Placental pericyte (primary cell): ENCODE data around the gene CMTM3. TPM values are rescaled to one million over a fixed set of nuclear protein-coding genes. Genes with fewer than 3 reads are reported as not detected.

Experiments used
- small RNA-seq: library from RNA; depleted of rRNA; stranded (forward); fragments of <200 nt; gene quantifications from one replicate; pipeline ENCODE3, GENCODE V24; 2012; ENCODE audit warnings: low replicate concordance
- total RNA-seq: library from RNA; depleted of rRNA; stranded (reverse); fragments of >200 nt; gene quantifications from 2 replicates; pipeline ENCODE4 v1.2.3, GENCODE V29; 2012

CMTM3 gene, protein sequence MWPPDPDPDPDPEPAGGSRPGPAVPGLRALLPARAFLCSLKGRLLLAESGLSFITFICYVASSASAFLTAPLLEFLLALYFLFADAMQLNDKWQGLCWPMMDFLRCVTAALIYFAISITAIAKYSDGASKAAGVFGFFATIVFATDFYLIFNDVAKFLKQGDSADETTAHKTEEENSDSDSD
- 24.5 and 60.3 TPM in 2 replicates for total RNA-seq

GRCh38 chr16:66604376-66605176, at the start of gene CMTM3:
Gene CMTM3, plus strand, starts transcription at chr16:66604704. Its CDS starts 102 bp downstream, at chr16:66604806.

DNA sequence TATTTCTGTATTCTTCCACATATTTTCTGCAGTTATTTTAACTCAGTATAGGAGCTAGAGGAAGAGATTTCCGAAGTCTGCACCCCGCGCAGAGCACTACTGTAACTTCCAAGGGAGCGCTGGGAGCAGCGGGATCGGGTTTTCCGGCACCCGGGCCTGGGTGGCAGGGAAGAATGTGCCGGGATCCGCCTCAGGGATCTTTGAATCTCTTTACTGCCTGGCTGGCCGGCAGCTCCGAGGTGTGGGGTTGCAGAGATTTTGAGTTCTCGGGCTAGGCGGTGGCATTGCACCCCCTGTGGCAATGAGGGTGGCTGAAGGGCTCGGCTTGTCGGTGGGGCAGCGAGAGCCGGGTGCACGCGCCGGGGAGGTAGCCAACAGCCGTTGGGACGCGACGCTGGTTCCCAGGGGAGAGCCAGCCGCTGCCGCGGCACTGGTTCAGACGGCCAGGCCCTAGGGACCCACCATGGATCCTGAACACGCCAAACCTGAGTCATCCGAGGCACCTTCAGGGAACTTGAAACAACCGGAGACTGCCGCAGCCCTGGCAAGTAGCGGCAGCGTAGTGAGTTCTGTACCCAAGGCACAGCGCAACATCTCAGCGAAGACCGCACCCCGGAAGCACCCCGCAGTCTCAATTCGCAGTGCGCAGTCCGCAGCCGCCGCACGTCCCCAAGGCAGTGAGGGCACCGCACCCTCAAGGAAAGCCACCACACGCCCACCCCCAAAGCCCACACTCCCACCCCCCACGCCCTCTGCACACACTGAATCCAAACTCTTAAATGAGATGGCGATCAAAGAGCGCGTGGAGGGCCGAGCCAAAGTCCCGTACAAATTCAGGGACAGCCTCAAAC, 38.2 kb upstream of the CMTM3 start, which contains the start of gene CMTM1:
TSS of gene CMTM1 (plus strand) at position 389 of the 851 bp plus-strand sequence. CDS start at position 464, 75 bp downstream.

DNA sequence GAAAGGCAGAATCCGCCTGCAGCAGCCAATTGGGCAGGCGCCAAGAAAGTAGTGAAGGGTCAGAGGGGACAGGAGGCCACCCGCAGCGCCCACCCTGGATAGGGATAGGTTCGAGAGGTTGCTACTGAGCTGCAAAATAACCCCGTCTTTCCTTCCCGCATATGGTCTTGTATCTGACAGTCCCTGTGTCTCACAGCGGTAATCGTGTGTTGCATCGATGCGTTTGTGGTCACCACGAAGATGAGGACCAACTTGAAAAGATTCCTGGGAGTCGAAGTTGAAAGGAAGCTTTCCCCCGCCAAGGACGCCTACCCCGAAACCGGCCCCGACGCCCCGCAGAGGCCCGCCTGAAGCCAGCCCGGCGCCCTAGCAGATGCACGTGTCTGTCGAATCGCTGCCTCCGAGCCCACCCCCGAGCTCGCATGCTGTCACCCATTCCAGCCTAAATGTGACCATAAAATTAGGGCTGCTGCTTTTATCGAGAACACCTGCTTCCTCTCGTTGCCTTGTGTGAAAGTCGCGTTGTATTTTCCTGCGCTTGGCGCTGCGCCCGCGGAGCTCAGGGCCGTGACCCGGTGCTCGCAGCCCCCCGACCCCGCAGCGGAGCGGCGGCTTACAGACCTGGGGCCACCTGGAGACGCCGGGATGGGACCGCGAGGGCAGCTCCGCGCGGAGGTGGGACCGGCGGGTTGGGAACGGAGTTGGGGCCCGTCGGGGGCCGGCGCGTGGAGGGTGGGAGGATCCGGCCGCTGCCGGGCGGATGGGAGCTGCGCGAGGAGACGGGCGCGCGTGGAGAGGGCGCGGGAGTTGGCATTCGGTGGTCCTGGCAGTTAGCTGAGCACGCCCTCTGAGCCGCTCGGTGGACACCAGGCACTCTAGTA, 25.6 kb upstream of the CMTM3 start, which contains the start of gene CMTM2:
TSS of gene CMTM2 (plus strand) at position 813 of the 881 bp plus-strand sequence. CDS start 145 bp downstream, outside the sequence.

Small RNAs within 50 kb of the gene (small RNA-seq; reads per million reads assigned to genes)
- gene CKLF-CMTM1, result not detected

Other genes with a start within 250 kb of the CMTM3 start
- 0.57 TPM in 1 of 2 replicates, not detected in the other for gene CDH5, start 238.0 kb upstream of the CMTM3 start, total RNA-seq
- gene BEAN1, start 177.4 kb upstream of the CMTM3 start, total RNA-seq, result 0.43 TPM in 1 of 2 replicates, not detected in the other
- 41.1 and 41.4 TPM in 2 replicates for gene TK2, start 54.6 kb upstream of the CMTM3 start, total RNA-seq
- 24.9 and 54.5 TPM in 2 replicates for gene CKLF, start 52.1 kb upstream of the CMTM3 start, total RNA-seq
- 2.4 and 5.7 TPM in 2 replicates for gene CMTM1, start 38.3 kb upstream of the CMTM3 start, total RNA-seq
- not detected in 2 replicates for gene CMTM2, start 25.2 kb upstream of the CMTM3 start, total RNA-seq
- 12.0 and 17.8 TPM in 2 replicates for gene CMTM4, start 92.0 kb downstream of the CMTM3 start, total RNA-seq
- gene DYNC1LI2, start 146.9 kb downstream of the CMTM3 start, total RNA-seq, result 132 and 146 TPM in 2 replicates
- gene TERB1, start 196.9 kb downstream of the CMTM3 start, total RNA-seq, result 0.14 TPM in 1 of 2 replicates, not detected in the other
- 31.5 and 70.3 TPM in 2 replicates for gene NAE1, start 226.3 kb downstream of the CMTM3 start, total RNA-seq
- not detected in 2 replicates for gene CA7, start 239.7 kb downstream of the CMTM3 start, total RNA-seq